GM12878 (cell line): ENCODE data around the gene PRKCE. TPM values are rescaled to one million over a fixed set of nuclear protein-coding genes. Genes with fewer than 3 reads are reported as not detected.

ENCODE experiments used
- ATAC-seq: fragments of 200-7000 bp; cut with Tn5 transposase; 3 replicates; pipeline ENCODE4 v1.9.1; 2020; ENCODE audit warnings: mild to moderate bottlenecking, moderate library complexity
- BruUV-seq: library from RNA; stranded (reverse); fragments of 400-500 nt; replicated peaks from 2 replicates; lab custom pipeline; 2021; lab: Mats Ljungman, UMichigan
- CTCF ChIA-PET: fragments of 300-600 bp; sonication (Branson Sonifier 250); formaldehyde crosslinking; extraction: SDS; loops from one replicate; lab custom pipeline; 2021; ENCODE audit warnings: inconsistent platforms; lab: Yijun Ruan, JAX
- POLR2A ChIA-PET: fragments of 350-600 bp; formaldehyde crosslinking; extraction: SDS; loops from one replicate; lab custom pipeline; 2021; ENCODE audit warnings: inconsistent platforms; lab: Charles Lee
- RAD21 ChIA-PET: fragments of 300-600 bp; sonication (Branson Sonifier 250); formaldehyde crosslinking; loops from one replicate; lab custom pipeline; 2023; ENCODE audit warnings: antibody characterized with exemption; ENCODE audit not compliant: unreplicated experiment; lab: Charles Lee
- SMC1A ChIA-PET: fragments of 300-600 bp; sonication (Branson Sonifier 250); formaldehyde crosslinking; loops from one replicate; lab custom pipeline; 2023; ENCODE audit not compliant: unreplicated experiment, uncharacterized antibody; lab: Charles Lee
- DNase-seq: peaks from one replicate; pipeline ENCODE4 v3.0.0-alpha.2; 2011; ENCODE audit warnings: low read depth, low spot score
- FAIRE-seq: peaks from 3 replicates; lab custom pipeline; 2011; peaks lifted over from hg19 to GRCh38; lab: Jason Lieb, UNC
- H2AFZ ChIP-seq: 2 replicates; pipeline ENCODE4 v1.6.0; 2011; ENCODE audit warnings: low read depth, low read length, control low read depth; ENCODE audit not compliant: control insufficient read depth
- H3K27ac ChIP-seq: 2 replicates; pipeline ENCODE4 v1.5.1; 2011; ENCODE audit warnings: control low read depth; ENCODE audit not compliant: control insufficient read depth, insufficient read depth
- H3K27me3 ChIP-seq, 2 experiments: replicated peaks in 1 of 2; 2 replicates each; pipeline versions ENCODE4 v1.6.0 to v1.6.1; 2011; ENCODE audit warnings: low read length in 1 of 2; ENCODE audit not compliant: control insufficient read depth in 2 of 2, insufficient read depth in 2 of 2
- H3K36me3 ChIP-seq, 2 experiments: 2 replicates each; pipeline ENCODE4 v1.5.1; 2011; ENCODE audit warnings: low read length in 1 of 2; ENCODE audit not compliant: control insufficient read depth in 2 of 2, insufficient read depth in 2 of 2
- H3K4me1 ChIP-seq: 2 replicates; pipeline ENCODE4 v1.6.1; 2011; ENCODE audit warnings: mild to moderate bottlenecking, low read length, moderate library complexity, mixed read lengths; ENCODE audit not compliant: control insufficient read depth, insufficient read depth
- H3K4me2 ChIP-seq: 2 replicates; pipeline ENCODE4 v1.6.0; 2011; ENCODE audit warnings: control low read depth; ENCODE audit not compliant: control insufficient read depth, insufficient read depth
- H3K4me3 ChIP-seq: fragments of 200-600 bp; sonication (generic); 2 replicates; pipeline ENCODE4 v1.5.1; 2016
- H3K79me2 ChIP-seq: 2 replicates; pipeline ENCODE4 v1.6.0; 2011; ENCODE audit warnings: low read length; ENCODE audit not compliant: control insufficient read depth, insufficient read depth
- H3K9ac ChIP-seq: 2 replicates; pipeline ENCODE4 v1.8.0; 2011; ENCODE audit warnings: low read length, control low read depth, mixed read lengths; ENCODE audit not compliant: control insufficient read depth, insufficient read depth
- H3K9me3 ChIP-seq: replicated peaks from 3 replicates; pipeline ENCODE4 v1.5.1; 2011; ENCODE audit warnings: mild to moderate bottlenecking, low read length; ENCODE audit not compliant: control insufficient read depth, insufficient read depth
- H4K20me1 ChIP-seq: 2 replicates; pipeline ENCODE4 v1.6.0; 2011; ENCODE audit not compliant: control insufficient read depth, insufficient read depth
- BCLAF1 ChIP-seq: fragments of 450-650 bp; IDR thresholded peaks from 2 replicates; pipeline ENCODE4 v1.6.1; 2017; ENCODE audit warnings: antibody characterized with exemption, mild to moderate bottlenecking, moderate library complexity
- CBX5 ChIP-seq: sonication (generic); IDR thresholded peaks from 2 replicates; pipeline ENCODE4 v1.6.1; 2016; ENCODE audit warnings: low read depth, moderate library complexity, mild to moderate bottlenecking, inconsistent platforms
- CHD2 ChIP-seq: IDR thresholded peaks from 2 replicates; pipeline ENCODE4 v1.6.1; 2011; ENCODE audit warnings: low read depth, low read length, improper control_type of control experiment, borderline replicate concordance
- HCFC1 ChIP-seq: fragments of 150-350 bp; IDR thresholded peaks from 2 replicates; pipeline ENCODE4 v1.6.1; 2014; ENCODE audit warnings: low read length
- JUND ChIP-seq: IDR thresholded peaks from 2 replicates; pipeline ENCODE4 v1.6.1; 2012; ENCODE audit warnings: low read depth, mild to moderate bottlenecking, low read length, improper control_type of control experiment, moderate library complexity
- MTA3 ChIP-seq: IDR thresholded peaks from 2 replicates; pipeline ENCODE4 v1.6.1; 2012; ENCODE audit warnings: low read length, inconsistent platforms, borderline replicate concordance
- PML ChIP-seq: IDR thresholded peaks from 2 replicates; pipeline ENCODE4 v1.6.1; 2012; ENCODE audit warnings: low read length, inconsistent platforms
- SUPT20H ChIP-seq: IDR thresholded peaks from 2 replicates; pipeline ENCODE4 v1.6.1; 2011; ENCODE audit warnings: low read depth, mild to moderate bottlenecking, low read length, moderate library complexity, borderline replicate concordance; ENCODE audit not compliant: control insufficient read depth
- TCF12 ChIP-seq: IDR thresholded peaks from 2 replicates; pipeline ENCODE4 v1.6.1; 2011; ENCODE audit warnings: low read depth, mild to moderate bottlenecking, low read length
- ZNF217 ChIP-seq: fragments of 450-650 bp; IDR thresholded peaks from 2 replicates; pipeline ENCODE4 v1.6.1; 2017; ENCODE audit warnings: antibody characterized with exemption, mild to moderate bottlenecking
- ZNF592 ChIP-seq: fragments of 450-650 bp; IDR thresholded peaks from 2 replicates; pipeline ENCODE4 v1.6.1; 2017; ENCODE audit warnings: mild to moderate bottlenecking, moderate library complexity
- ZNF622 ChIP-seq: fragments of 450-650 bp; IDR thresholded peaks from 2 replicates; pipeline ENCODE4 v1.6.1; 2017; ENCODE audit warnings: mild to moderate bottlenecking, inconsistent platforms
- WGBS: methylation state at CpG from one replicate; pipeline ENCODE4 v1.1.6; 2016; ENCODE audit warnings: low lambda C conversion rate; ENCODE audit not compliant: insufficient replicate concordance, insufficient coverage; ENCODE audit errors: missing lambda C conversion rate; 5-methylcytosine and 5-hydroxymethylcytosine counted together
- in situ Hi-C: fragments of 300-500 bp; cut with MboI; formaldehyde crosslinking; loops from 9 replicates; pipeline ENCODE4 v1.14.3; 2018; ENCODE audit warnings: mixed read lengths
- intact Hi-C: fragments of 100-400 bp; cut with micrococcal nuclease; formaldehyde crosslinking; loops from one replicate; pipeline ENCODE4 v1.14.2; 2022; ENCODE audit not compliant: unreplicated experiment
- polyA plus RNA-seq, 11 experiments: library from polyadenylated mRNA; depleted of rRNA in 4 of 11; unstranded in 6 of 11; stranded (reverse) in 5 of 11; fragments of >200 nt; fragmentation: Nextera tagmentation in 4 of 11; fragmentation: Illumina TruSeq in 1 of 11; extraction: Ambion mirVana in 4 of 11; extraction: Trizol in 1 of 11; gene quantifications; 1 replicate in 1 of 11; 2 replicates in 10 of 11; pipeline versions ENCODE4 v1.2.1 to v1.2.3, GENCODE V29; 2011 to 2016; ENCODE audit warnings: inconsistent platforms in 2 of 11, missing spikeins in 2 of 11, low read depth in 1 of 11
- total RNA-seq, 4 experiments: library from RNA; depleted of rRNA in 3 of 4; stranded (reverse); fragments of >200 nt in 3 of 4; fragmentation: Illumina TruSeq in 1 of 4; extraction: Trizol in 1 of 4; gene quantifications; 2 replicates each; pipeline versions ENCODE4 v1.2.1 to v1.2.3, GENCODE V29; 2013 to 2021
- TF ChIP-seq, protein P1 (sequence below): IDR thresholded peaks from 2 replicates; pipeline ENCODE4 v1.6.1; 2012; ENCODE audit warnings: low read depth, low read length, improper control_type of control experiment

The PRKCE gene
- total and polyA plus RNA-seq, 10 of the 15 experiments (the other 5 are each of a cell fraction or from before 2014, with no cell fraction given) = 2.6 to 28.2 (median 11.3) TPM

DNA sequence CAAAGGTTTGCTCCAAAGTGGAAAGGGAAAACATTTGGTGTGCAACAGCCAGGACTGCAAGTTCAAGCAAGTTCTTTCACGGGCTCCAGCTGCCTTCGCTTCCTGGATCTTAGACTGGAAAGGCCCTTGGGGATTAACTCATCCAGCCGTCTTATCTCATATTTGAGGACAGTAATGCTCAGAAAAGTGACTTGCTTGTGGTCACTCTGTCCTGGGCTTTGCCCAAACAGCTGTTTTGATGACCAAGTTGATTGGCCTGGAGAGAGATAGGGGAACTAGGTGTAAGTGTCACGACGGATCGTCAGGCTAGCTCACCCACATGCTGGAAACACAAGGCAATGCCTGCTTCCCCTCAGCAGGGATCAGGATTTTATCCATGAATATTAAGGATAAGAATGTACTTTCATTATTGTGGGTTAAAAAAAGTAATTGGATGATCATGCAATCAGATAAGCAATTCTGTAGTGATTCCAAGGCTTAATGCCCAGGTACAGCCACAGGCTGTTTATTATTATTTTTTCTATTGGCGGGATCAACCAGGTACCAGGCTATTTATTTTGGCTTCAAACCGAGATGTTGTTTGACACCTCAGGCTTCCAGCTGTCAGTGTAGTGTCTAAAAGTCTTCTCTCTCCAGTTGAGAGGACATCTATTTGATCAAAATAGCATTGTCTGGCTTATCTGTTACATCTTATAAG lies 483.2 kb downstream of the PRKCE start (continued):
- TF ChIP-seq CHD2 = no peak
- no peak for TF ChIP-seq BCLAF1
- TF ChIP-seq, protein P1, sequence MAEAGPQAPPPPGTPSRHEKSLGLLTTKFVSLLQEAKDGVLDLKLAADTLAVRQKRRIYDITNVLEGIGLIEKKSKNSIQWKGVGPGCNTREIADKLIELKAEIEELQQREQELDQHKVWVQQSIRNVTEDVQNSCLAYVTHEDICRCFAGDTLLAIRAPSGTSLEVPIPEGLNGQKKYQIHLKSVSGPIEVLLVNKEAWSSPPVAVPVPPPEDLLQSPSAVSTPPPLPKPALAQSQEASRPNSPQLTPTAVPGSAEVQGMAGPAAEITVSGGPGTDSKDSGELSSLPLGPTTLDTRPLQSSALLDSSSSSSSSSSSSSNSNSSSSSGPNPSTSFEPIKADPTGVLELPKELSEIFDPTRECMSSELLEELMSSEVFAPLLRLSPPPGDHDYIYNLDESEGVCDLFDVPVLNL = no peak
- TF ChIP-seq MTA3 = no peak
- no peak for TF ChIP-seq ZNF622
- TF ChIP-seq HCFC1 = no peak

DNA sequence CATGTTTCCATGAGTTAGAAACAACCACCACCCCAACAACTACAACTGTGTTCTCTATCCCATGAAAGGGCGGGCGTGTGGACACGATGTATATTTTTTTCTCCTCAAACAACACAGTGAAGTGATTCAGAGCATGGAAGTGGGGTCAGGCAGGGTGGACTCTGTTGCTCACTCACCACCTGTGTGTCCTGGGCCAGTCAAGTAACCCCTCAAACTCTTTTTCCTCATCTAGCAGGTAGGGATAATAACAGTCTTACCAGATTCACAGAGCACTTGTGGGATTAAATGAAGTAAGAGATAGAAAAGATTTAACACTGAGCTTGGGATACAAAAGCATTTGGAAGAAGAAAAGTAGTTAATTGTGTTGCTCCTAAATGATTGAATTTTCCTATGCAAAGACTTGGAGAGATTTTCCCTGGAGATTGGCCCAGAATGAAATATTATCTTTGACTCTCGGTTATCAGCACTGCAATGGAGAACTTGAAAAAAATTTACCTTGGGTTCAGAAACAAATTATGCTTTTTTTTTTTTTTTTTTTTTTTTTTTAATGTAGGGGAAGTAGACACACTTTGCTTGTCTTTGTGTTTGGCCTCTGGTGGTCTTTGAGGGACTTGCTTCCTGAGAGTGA lies 483.9 kb downstream of the PRKCE start:
- in situ Hi-C loops = no loop called here
- BruUV-seq = no TSS peak
- H4K20me1 ChIP-seq = no peaks in the 10 kb centered on the region
- TF ChIP-seq ZNF592 (no peak), CBX5 (no peak), SUPT20H (no peak), TCF12 (no peak), PML (no peak), ZNF217 (no peak), JUND (no peak)

More for the DNA sequence above, 483.9 kb downstream of the PRKCE start:
- Histone ChIP-seq H3K4me1 (no peaks in the 10 kb centered on the region), H3K79me2 (no peaks in the 10 kb centered on the region), H3K9ac (no peak overlapping the region), H3K36me3 (no peaks in the 10 kb centered on the region), H3K27ac (no peak overlapping the region), H3K27me3 (no peaks in the 10 kb centered on the region), H3K4me3 (no peak overlapping the region), H3K4me2 (no peak overlapping the region), H3K9me3 (no peaks in the 10 kb centered on the region), H2AFZ (no peak overlapping the region)
- ChIA-PET RAD21 (interaction anchor here (0.7 kb wide), 1 partner anchor 277 kb away, joined by 5 read pairs; no protein-coding TSS in a partner anchor), SMC1A (interaction anchor here (1.2 kb wide), 1 partner anchor 9 kb away, joined by 4 read pairs; no protein-coding TSS in a partner anchor), CTCF (interaction anchor here (1.1 kb wide), 1 partner anchor 184 kb away, joined by 3 read pairs; no protein-coding TSS in a partner anchor), POLR2A (no interaction called here)
- ATAC-seq (no peak), FAIRE-seq (no peak), DNase-seq (no peak)
- WGBS = 62% methylated on average over 4 of the region's 4 CpGs
- intact Hi-C loops = no loop called here
